GM21786 (cell line): ENCODE data around the gene EXOC2.

Experiments used
- ATAC-seq: cut with Tn5 transposase; IDR thresholded peaks from one replicate; pipeline ENCODE4 v1.9.1; 2021; ENCODE audit not compliant: unreplicated experiment

The EXOC2 gene, protein sequence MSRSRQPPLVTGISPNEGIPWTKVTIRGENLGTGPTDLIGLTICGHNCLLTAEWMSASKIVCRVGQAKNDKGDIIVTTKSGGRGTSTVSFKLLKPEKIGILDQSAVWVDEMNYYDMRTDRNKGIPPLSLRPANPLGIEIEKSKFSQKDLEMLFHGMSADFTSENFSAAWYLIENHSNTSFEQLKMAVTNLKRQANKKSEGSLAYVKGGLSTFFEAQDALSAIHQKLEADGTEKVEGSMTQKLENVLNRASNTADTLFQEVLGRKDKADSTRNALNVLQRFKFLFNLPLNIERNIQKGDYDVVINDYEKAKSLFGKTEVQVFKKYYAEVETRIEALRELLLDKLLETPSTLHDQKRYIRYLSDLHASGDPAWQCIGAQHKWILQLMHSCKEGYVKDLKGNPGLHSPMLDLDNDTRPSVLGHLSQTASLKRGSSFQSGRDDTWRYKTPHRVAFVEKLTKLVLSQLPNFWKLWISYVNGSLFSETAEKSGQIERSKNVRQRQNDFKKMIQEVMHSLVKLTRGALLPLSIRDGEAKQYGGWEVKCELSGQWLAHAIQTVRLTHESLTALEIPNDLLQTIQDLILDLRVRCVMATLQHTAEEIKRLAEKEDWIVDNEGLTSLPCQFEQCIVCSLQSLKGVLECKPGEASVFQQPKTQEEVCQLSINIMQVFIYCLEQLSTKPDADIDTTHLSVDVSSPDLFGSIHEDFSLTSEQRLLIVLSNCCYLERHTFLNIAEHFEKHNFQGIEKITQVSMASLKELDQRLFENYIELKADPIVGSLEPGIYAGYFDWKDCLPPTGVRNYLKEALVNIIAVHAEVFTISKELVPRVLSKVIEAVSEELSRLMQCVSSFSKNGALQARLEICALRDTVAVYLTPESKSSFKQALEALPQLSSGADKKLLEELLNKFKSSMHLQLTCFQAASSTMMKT

DNA sequence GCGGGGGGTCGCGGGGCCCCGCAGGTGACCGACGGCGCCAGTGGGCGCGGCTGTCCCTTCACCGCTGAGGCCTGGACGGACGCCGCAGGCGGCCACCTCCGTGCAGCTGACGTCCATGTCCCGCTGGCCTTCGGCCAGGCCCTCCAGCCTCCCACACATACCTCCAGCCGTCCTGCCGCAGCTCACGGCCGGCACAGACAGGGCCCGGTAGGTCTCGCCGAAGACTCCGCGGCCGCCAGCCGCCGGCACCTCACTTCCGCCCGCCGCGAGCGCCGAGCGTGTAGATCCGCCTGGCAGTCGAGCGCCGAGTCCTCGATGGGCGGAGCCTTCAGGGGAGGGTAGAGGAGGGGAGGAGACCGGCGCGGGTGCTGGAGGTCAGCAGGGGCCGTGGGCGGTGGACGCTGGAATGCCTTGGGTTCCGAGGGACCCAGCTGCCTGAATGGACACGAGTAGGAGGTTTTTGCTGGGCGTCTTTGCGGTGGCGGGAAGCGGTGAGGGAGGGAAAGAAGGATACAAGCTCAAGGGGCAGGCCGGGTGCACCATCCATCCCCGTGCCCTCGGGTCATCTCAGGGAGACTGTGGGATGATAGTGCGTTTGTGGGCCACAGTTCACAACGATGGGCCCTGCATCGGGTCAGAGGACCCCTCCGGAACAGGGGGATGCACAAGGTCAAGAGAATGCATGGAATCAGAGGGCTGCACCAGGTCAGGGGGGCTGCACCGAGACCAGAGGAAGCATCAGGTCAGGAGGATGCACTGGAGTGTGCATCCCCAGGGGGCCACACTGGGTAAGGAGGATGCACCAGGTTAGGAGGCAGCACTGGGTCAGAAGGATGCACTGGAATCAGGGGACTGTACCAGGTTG is at the start of gene EXOC2:
Gene EXOC2 (minus strand): TSS at position 282 of the 865 bp plus-strand sequence. CDS start 55,321 bp downstream, outside the sequence.
- ATAC-seq: peak; percentile 86

DNA sequence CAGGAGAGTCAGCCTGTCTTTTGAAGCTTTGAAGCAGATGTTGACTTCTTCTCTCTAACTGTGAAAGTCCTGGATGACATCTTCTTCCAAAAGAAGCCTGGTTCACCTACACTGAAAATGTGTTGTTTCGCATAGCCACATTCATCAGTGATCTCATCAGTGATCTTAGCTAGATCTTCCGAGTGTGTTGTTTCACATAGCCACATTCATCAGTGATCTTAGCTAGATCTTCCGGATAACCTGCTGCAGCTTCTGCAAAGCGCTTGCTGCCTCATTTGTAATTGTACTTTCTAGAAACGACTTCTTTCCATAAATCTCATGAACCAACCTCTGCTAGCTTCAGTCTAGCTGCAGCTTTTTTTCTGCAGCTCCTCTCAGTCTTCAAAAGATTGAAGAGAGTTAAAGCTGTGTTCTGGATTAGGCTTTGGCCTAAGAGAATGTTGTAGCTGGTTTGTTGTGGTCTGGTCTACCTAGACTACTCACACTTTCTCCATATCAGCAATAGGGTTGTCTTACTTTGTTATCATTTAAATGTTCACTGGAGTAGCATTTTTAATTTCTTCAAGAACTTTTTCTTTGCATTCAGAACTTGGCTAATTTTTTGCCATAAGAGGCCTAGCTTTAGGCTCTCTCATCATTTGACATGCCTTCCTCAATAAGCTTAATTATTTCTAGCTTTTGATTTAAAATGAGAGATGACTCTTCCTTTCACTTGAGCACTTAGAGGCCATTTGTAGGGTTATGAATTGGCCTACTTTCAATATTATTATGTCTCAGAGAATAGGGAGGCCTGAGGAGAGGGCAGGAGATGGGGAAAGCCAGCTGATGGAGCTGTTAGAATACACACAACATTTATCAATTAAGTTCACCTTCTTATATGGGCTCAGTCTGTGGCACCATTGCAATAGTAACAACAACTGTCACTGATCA is 48.7 kb upstream of the EXOC2 start:
- ATAC-seq: no peak

DNA sequence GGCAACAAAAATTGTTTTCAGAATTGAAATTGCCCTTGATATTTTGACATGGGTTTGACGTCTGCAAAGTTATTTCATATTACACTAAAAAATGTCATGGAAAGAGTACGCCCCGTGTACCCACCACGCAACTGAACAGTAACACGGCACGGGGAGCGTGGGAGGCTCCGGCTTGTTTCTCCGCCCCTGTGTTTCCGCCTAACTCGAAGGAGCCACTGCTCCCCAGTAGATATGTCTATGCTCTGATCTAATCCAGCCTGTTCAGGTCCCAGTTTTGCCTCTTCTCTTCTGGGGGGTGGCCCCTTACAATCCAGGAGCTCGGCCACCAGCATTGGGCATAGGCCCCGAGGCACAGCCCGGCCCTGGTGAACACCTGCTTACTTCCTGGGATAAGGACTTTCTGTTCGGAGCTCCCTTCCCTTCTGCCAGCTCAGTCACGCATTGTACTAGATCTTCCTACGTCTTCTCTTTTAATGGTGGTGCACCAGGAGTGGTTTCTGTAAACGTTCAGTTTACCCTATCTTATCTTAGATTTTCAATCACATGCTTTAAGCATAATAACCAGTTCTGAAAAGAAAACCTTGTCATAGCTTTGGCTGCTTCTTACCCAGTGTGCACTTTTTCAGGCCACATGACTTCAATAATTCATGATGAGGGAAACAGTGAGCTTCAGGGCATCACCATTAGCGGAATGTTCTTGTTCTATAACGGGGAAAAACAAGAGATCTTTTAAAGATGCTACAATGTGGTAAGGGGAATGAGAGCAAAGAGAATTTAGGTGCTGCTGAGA is 43.9 kb upstream of the EXOC2 start:
- ATAC-seq: no peak

DNA sequence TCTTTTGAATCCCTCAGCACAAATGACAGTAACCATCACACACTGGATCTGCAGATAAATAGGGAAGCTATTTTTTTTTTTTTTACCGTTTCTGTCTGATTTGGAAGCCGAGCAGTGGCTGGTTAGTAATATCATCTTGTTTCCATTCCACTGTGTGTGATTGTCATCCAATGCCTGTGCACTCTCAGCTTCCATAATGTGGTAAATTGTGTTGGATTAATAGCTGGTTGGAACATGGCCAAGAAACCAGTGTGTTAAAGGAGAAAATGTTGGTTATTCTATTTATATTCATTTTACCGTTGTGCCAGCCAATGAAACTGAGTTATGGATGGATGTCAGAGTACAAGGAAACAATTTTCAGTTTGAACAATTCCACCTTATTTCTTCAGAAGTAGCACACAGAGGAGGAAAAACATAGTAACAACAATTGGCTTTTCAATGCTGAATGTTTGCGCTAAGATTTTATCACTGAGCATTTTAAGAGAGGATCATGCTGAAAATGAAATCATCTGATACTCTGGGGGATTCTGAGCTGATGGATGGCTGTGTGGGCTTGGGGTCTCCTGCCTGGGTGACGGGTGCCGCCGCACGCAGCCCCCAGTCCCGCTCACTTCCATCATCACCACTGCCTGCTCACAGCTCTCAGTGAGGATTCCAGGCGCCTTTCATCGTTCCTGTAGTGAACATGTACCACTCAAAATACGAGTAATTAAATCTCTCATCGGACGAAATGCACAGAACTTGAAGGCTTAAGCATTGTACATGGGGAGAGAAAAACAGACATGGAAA is 40.7 kb upstream of the EXOC2 start:
- no peak for ATAC-seq

DNA sequence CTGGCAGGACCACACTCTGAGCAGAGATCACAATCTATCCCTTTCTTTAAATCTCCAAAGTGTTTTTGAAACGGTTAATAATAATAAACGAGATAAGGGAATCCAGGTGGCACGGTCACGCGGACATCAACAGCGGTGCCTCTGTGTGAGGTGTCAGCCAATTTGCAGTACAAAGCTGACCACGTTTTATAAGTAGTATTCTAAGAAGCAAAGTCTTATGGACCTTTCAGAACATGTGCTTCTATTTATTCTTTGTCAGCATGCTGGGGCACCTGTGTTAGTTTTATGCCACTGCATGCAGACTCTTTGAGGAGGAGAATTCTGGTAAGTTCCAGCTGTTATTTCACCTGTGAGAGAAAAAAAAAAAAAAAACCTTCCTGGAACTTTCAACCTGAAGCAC is 39.0 kb upstream of the EXOC2 start:
- no peak for ATAC-seq

DNA sequence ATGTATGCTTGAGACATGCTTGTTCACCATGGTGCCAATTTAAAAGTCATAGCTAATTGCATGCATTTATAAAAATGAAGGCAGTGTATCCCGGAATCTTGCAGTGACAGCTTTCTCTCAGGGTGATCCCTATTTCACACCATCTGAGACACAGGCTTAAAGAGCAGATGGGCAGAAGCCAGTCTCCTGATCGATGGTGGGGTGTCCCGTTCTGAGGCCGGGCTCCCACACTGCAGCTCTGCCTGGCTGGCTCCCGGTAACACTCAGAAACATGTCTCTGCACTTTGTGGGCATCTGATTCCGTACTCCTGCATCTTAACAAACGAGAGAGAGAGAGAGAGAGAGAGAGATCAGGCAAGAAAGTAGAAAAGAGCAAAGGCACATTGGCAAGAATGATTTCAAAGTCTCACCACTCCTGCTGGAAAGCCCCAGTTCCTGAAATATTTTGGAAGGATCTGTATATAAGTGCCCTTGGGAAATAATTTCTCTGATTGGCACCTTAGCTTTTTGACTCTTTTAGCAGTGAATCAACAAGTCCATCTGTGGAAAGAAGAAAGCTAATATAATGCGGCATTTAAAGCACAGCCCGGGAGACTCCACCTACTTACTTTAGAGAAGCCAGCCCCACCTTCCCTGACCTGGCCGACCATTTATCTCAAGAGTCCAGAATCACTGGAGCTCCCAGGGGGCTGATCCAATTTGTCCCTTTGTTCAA is 36.8 kb upstream of the EXOC2 start:
- no peak for ATAC-seq

DNA sequence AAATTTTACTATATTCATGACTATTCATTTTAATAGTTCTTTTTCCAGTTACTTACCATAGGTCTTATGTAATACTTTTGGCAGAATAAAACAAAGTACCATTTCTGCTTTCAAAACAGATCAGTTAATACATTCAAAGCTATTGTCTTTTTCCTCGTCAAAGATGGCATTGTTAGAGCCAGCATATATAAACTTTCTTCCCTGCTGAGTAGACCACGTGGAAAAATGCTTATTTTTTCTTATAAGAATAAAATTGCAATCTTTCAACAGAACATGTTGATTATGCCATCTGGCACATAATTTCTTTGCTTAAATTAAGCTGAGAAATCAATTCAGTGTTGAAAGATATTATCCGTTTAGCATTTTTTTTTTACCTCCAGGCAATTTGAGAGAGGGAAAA is 34.9 kb upstream of the EXOC2 start:
- no peak for ATAC-seq

DNA sequence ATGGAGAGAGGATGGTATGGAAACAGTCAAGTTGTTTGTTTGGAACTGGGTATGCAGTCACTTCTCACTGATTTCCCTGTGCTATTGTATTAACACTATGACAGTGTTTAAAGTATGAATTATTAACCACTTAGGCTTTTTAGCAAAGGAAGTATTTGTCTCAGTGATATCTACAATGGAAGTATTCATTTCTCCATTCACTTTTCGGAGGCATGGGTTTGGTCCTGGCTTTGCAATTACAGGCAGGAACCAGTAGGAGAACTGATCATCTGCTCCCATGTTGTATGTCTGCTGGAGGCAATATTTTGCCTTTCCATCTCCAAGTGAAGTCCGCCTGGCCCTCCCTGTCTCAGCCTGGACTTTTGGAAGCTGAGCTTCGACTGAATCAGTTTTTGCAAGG is 30.6 kb upstream of the EXOC2 start:
- ATAC-seq: no peak

DNA sequence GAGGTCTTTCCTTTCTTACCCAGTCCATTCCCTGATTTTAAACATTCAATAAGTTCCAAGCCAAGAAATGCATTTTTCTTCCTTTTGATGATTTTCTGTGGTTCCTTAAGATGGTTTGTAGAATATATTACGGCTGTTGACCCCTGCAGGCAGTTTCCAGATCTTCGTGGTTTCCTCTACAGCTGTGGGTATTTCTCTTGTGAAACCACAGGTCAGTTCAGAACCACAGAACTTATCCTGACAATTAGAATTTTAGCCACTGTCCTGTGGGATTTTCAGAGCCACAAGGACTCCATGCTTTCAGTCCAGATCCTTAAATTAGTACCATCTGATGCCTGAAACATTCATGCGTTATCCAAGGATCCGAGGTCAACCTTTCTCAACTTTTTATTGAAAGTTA is 29.7 kb upstream of the EXOC2 start:
- no peak for ATAC-seq

DNA sequence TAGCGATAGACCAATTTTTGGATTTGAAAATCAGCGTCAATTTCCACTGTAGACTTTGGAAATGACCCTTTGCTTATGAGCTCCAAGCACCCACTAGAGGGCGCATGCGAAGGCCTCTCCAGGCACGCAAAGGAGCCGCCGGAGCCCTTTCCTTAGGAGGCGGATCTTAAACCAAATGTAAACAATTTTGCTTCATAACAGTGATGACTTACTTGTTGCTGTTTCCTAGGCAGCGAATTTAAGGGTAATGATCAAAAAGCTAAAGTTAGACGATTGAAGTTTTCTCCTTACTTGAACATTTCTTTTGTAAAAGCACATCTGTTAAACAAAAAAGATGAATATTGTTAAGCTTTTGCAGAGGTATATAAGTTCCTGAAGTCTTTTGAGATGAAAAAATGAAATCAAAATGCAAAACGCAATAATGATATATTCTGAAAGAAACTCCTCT is 29.2 kb upstream of the EXOC2 start:
- ATAC-seq: no peak

DNA sequence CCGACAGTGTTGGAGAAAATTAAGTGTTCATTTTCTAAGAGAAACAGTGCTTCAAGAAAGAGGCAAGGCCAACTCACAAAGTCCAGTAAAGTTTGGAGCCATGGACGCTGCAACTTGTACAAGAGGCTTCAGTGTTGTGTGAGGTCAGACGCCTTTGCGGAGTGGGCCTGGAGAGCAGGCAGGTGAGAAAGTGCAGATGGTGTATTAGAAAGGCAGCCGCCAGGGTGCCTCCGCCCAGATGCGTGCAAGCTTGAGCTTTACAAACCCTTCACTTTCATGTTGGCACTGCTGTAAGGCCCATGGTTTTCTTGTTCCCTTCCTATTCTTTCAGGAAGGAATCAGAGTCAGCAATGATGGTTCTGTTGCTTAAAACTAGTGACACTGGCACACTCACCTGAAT is 25.4 kb upstream of the EXOC2 start:
- no peak for ATAC-seq

DNA sequence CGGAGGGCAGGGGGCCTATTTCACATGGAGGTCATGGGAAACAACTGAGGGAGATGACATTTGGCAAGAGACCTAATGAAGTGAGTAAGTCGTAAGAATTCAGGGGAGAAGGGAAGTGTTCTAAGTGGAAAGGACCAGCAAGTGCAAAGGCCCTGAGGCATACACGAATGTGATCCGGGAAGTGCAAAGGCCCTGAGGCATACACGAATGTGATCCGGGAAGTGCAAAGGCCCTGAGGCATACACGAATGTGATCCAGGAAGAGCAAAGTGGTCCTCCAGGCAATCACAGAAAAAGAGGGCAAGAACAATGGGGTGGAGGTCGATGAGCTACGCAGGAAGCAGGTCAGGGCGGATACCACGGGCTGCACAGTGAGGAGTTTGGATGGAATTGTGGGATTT is 24.2 kb upstream of the EXOC2 start:
- ATAC-seq: no peak

DNA sequence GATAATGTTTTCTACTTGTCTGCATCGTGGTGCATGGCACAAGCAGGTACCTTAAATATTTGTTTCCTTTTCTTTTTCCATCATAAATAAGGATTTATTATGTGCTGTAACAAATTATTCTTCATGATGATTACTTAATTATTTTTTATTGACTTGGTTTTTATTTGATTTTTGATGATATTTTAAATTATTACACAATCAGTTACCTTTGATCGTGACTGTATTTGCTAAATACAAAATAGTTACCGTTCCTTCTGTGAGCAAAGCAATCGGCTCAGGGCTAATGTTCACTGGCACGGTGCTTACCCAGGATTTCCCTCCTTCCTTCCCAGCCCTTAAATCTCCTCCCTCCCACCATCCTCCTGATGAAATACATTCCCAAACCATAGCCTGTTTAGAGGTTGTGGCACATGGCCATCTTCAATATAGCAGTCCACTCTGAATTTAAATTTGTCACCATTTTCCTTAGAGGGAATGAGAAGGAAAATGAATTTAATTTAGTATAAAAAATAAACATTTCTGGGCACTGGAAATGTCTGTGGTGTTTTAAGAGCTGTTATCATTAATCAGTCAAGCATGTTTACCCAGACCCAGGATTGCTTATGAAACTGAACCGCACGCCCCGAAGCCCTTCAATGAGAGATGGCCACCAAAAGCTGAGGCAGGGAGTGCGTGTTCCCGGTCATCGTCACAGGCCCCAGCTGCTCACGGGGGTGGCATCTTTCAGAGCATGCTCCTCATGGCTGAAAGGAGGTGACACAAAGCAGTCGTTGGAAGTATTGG is 23.0 kb upstream of the EXOC2 start:
- no peak for ATAC-seq

DNA sequence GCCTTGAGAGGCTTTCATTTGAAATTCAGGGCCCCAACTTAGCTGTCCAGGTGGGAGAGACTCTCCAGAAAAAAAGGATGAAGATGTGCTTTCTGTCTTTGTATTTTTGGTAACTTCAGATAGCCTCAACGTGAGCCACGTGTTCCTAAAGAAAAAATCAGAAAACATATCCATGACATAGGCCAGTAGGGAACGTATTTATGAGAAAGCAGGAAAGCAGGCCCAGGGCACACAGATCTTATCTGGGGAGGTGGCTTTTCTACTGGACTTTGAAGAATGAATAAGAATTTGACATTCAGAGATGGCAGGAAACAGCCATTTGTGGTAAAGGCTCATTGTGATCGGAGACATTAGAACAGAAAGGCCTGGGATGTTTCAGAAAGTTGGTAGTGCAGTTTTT is 21.2 kb upstream of the EXOC2 start:
- ATAC-seq: no peak

DNA sequence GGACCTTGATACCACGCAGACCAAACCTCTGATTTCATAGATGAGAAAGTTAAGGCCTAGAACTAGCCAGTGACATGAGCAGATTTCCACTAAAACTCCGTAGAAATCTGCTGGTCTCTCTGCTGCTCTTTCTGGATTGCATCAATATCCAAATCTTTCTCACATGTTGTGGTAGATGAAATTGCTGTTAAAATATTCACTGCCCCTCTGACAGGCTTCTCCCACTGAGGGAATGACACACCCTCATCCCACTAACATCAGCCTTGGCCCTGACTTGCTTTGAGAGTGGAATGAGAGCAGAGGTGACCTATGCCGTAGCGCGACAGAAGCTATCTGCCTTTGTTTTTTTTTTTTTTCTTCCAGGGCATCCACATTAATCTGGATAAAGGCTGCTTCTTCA is 20.4 kb upstream of the EXOC2 start:
- no peak for ATAC-seq

DNA sequence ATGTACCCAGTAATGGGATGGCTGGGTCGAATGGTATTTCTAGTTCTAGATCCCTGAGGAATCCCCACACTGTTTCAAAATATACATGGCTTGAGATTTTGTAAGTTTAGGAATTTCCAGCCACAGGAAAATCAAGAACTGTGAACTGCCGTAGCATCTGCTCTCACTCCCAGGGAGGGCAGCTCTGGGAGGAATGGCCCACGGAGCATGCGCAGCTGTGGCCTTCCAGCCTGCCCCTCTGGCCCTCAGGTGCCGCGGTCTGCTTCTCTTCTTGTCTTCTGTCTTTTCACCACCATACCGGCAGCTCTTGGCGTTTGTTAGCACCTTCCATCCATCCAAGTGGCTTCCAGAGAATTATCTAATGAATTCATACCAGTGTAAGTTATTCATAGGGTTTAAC is 19.9 kb upstream of the EXOC2 start:
- ATAC-seq: no peak

DNA sequence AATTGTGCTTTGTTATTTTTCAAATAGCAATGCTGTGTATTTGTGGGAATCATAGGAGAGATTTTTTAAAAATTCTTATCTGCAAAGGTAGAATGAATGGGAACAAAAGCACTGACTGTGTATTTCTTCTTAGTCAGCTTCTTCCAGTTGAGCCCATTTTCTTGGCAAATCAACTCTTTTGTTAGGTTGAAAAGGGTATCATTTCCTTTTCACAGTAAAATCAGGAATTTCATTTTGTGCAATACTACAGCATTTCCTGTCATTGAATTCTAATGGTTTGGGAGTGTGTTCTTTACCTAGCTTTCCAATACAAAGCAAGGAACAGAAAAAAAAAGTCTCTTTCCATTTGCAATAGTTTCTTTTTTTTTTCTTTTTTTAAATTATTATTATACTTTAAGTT is 19.0 kb upstream of the EXOC2 start:
- no peak for ATAC-seq
